NCI-H1092 (cell line): ENCODE results near the gene HLA-B.
A peak's percentile ranks its signal among the peaks of the same experiment; 100 is the strongest.
"Not testable (repeated sequence)": the region's sequence is repeated elsewhere in the genome, so short reads cannot be mapped to it uniquely, and the experiment has no call there.

Experiments
- DNase-seq: peaks from one replicate; lab custom pipeline; 2025; lab: John Stamatoyannopoulos, UW

The HLA-B gene

GRCh38 chr6:31356946-31357466 is at the start of gene HLA-B:
HLA-B (minus strand) TSS chr6:31357179; CDS start chr6:31357158, 21 bp downstream.
- peak; percentile 16 for DNase-seq

- DNase-seq, result no peak
These were observed 49.0 kb upstream of the HLA-B start for GRCh38 chr6:31405996-31406395.

- DNase-seq, result not testable (repeated sequence)
These were observed 47.0 kb upstream of the HLA-B start for GRCh38 chr6:31404061-31404364.

GRCh38 chr6:31403283-31404060 is 46.5 kb upstream of the HLA-B start, which contains the start of gene MICA:
MICA (plus strand) TSS chr6:31403595; CDS start chr6:31403633, 38 bp downstream.
- no peak for DNase-seq

GRCh38 chr6:31402324-31403282 is 45.6 kb upstream of the HLA-B start:
- DNase-seq, result no peak

- no peak for DNase-seq
These were observed 44.4 kb upstream of the HLA-B start for GRCh38 chr6:31401403-31401802.

GRCh38 chr6:31400467-31401289 is 43.7 kb upstream of the HLA-B start:
- DNase-seq, result no peak

- no peak for DNase-seq
These were observed 42.8 kb upstream of the HLA-B start for GRCh38 chr6:31399589-31400466.

GRCh38 chr6:31397901-31398525 is 41.0 kb upstream of the HLA-B start:
- no peak for DNase-seq

- not testable (repeated sequence) for DNase-seq
These were observed 40.1 kb upstream of the HLA-B start for GRCh38 chr6:31397153-31397499.

GRCh38 chr6:31396422-31397152 is 39.6 kb upstream of the HLA-B start:
- peak; percentile 3 for DNase-seq

- no peak for DNase-seq
These were observed 38.9 kb upstream of the HLA-B start for GRCh38 chr6:31395832-31396231.

- no peak for DNase-seq
These were observed 37.4 kb upstream of the HLA-B start for GRCh38 chr6:31394381-31394780.

GRCh38 chr6:31393932-31394331 is 37.0 kb upstream of the HLA-B start:
- DNase-seq, result no peak

- not testable (repeated sequence) for DNase-seq
These were observed 32.8 kb upstream of the HLA-B start for GRCh38 chr6:31389802-31390132.

- not testable (repeated sequence) for DNase-seq
These were observed 32.2 kb upstream of the HLA-B start for GRCh38 chr6:31388916-31389801.

GRCh38 chr6:31386977-31387376 is 30.0 kb upstream of the HLA-B start:
- no peak for DNase-seq

GRCh38 chr6:31386099-31386498 is 29.1 kb upstream of the HLA-B start:
- no peak for DNase-seq

- no peak for DNase-seq
These were observed 28.1 kb upstream of the HLA-B start for GRCh38 chr6:31385041-31385440.
